GM03348 (cell line): ENCODE measurements around the gene PRRT1B.
A peak's percentile ranks its signal among the peaks of the same experiment; 100 is the strongest.
"Not testable (repeated sequence)": the region's sequence is repeated elsewhere in the genome, so short reads cannot be mapped to it uniquely, and the experiment has no call there.

Source experiments
- DNase-seq: peaks from one replicate; pipeline ENCODE4 v3.0.0; 2012; ENCODE audit warnings: low spot score

PRRT1B gene

DNA sequence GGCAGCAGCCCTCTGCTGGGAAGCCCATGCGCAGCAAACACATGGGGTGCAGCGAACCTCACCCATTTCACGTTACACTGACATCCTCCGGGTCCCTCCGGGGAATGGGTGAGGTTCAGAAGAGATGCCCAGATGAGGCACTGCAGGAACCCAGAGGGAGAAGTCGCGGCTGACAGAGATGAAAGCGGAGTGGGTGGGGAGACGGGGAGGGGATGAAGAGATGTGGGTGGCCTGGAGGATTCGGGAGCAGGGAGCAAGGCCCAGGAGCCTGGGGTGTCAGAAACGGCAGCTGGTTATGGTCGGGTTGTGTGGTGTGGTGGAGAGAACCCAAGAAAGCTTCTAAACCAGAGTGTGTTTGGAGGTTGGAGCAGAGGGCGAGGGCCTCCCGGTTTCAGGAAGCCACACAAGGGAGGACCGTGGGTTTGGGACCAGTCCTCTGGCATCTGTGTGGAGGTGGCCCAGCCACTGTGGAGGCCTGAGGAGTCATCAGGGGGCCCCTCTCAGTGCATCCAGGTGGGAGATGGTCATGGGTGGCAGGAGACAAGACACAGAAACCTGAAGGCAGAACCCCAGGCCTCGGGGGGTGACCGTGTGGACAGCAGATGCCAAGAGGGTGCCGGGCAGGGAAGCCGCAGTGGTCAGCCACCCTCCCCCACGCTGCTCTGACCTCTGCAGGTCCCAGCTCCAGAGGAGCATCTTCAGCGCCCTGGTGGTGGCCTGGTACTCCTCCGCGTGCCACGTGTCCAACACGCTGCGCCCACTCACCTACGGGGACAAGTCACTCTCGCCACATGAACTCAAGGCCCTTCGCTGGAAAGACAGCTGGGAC is 22.9 kb upstream of the PRRT1B start:
- DNase-seq = no peak

DNA sequence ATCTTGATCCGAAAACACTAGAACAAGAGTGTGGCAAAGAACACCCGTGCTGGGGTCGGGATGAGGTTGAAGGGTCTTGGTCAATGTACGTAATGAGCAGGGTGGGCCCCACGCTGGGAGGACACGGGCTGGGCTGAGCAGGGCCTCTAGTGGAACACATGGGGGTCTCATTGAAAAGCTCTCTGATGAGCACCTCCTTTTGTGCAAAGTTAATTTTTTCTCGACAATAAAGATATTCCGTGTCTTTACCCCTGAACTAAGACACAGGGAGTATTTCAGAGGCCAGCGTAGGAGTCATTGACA is 22.3 kb upstream of the PRRT1B start:
- no peak for DNase-seq

DNA sequence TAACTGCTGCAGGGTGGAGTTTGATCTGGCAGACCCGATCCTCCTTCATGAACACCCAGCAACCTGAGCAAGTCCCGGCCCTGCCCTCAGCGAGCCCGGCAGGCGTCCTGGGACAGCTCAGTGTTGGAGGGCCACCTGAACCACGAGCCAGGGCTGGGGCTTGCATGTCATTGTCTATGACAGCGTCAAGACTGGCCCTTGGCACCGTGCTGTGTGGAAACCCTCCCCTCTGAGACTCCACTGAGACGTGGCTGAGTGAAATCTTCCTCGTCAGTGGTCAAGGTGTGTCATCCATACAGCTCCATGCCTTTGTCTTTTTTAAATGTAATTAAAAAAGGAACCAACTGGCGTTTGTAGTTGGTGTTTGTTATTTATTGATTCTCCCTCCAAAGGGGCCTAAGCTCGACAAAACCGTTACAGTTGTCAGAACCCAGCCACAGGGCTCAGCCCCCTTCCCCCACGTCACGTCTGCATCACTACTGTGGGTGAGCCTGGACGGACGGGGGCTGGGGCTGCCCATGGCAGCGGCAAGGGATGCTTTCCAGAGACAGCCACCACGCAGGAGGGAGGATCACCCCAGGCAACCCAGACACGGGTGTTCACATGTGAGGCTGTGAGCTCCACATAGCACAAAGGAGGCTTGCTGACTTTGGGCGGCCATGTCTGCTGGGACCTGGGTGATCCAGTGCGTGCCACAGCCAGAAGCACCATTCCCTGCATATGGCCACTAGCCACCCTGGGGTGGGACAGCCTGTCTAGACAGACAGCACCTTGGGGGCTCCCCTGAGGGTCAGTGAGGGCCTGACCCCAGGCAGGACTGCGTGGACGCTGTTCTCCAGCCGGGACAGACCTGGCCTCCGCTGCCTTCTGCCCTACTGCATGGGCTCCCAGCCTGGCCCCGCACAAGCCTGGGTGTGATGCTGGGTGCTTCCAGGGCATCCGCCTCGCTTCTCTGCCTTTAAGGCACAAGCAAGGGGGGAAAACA is 21.6 kb upstream of the PRRT1B start:
- DNase-seq = no peak

DNA sequence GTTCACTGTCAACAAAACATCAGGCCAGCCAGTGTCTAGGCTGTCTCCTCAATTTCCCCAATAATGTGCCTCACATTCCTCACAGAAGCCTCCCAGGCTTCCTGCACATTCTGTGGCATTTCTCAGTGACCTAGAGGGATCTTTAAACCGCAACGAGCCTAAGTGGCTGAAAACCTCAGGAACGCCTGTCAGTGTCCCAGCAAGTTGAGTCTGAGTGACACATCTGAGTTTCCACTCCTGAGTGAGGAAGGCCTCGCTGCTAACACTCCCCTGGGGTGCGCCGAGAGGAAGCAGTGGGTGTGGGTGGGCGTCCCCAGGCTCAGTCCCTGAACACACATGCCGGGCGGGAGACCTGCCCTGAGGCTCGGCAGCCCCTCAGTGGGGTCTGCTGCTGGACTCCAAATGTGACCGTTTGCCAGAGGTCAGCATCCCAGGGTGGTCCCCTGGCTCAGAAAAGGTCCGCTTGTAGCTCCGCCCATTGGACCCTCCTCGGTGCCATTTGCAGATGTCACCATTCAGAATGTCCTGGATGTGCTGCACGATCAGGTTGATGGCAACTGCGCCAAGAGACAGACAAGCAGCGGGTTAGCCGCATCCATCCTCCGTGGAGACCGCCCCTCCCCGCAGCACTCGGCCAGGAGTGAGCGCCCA is 20.5 kb upstream of the PRRT1B start:
- no peak for DNase-seq

DNA sequence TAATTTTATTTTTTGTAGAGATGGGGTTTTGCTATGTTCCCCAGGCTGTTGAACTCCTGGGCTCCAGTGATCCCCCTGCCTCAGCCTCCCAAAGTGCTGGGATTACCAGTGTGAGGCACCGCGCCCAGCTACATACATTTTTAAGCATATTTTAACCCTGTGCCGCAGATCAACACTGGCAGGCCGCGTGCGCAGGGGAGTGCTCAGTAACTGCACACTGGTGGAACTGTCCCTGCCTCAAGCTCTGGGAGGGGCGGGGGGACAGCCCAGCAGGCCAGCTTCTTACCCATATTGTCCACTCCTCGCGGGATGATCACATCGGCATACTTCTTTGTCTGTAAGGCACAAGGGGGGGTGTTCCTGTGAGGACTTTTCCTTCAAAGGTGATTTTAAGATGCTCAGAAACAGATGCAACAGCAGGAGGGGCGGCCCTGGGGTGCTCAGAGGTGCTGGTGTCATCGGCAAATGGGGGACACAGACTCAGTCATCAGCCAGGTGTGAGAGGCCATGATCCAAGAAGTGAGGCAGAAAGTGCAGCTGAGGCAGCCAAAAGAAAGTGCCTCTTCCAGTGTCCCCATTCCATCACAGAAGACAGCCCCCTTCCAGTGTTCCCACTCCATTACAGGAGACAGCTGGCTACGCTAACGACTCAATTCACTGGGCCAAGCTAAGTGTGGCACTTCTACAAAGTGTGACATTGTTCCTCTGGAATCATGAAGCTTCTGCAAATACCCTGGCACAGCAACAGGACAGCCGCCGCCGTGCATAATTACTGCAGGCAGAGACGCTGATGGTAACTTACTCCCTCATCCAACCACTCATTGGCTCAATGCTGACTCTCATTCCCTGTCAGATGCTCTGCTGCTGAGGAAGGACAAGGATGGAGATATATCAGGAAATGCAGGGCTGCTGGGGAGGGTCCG is 19.4 kb upstream of the PRRT1B start:
- no peak for DNase-seq

DNA sequence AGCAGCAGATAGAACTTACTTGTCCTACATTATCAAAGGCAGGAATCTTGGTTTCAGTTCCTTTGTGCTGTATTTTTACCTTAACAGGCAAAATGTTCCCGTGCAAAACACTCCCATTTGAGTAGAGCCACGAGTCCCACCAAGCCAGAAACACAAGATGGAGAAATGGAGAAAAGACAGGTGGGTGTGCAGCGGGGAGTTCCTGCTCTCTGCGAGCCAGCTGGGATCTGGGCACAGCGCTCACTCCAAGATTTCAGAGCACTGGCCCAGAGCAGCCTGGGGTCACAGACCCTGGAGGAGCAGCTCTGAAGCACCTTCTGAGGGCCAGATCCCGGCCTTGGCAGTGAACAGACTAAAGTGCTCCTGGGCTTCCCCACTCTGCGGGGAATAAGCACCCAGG is 17.1 kb upstream of the PRRT1B start:
- DNase-seq = no peak

DNA sequence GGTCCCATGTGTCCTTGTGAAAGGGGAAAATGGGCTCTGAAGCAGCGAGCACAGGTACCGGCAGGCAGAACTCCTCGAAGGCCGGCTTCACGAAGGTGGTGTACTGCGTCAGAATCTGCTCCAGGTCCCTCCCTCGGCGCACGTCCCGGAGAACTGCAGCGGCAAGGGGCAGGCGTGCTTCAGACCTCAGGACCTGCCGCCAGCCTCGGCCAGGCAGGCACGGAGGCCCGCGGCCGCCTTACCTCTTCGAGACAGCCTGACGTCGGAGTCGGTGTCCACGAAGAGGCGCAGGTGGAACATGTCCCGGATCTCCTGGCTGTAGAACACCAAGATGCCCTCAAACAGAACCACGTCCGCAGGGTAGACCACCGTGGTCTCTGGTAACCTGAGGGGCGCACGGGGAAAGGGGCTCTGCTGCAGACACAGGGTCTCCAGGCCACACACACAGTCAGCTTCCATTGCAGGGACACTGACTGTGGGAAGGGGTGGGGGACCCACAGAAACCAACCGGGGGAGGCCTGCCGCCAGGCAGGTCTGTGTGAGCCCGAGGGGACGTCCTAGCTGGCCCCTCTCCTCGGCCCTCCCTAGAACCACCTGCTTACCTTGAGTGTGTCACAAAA is 16.3 kb upstream of the PRRT1B start:
- DNase-seq = no peak

DNA sequence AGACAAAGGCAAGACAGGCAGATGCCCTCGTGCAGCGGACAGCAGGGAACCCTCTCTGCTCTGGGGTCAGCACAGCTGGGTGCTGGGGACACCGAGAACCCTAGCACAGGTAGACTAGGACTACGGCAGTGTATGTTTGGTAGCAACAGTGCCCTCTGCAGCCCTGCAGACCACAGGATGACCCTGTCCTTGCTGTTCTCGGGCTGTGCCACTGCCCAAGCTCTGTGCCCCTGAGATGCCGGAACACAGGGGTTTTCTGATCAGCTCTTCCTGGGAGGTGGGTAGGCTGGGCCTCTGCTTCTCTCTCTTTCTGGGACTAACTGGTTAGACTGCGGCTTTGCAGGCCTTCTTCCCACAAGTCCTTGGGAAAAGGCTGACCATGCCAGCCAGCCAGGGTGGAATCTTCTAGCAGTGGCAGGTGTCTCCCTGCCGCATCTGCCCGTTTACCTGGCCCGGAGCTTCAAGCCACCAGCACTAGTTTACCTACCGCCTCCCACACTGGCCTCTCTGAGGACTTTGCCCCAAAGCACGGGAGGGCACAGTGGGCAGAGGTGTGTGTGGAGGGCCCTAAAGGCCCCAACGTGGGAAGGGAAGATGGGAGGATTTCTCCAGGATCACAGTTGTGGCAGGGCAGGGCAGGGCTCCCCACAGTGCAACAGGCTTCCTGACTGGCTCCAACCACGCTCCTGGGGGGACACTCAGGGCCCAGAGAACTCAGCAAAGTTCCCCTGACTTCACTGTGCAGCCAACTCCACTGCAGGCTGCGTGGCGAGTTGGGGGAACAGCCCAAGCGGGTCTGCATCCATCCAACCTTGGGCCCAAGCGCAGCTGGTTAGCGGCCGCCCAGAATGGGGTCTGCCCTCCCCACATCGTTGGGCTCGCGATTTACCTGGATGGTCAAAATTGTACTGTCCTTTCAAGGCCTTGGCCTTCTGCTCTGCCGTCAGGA is 15.5 kb upstream of the PRRT1B start:
- DNase-seq = no peak

DNA sequence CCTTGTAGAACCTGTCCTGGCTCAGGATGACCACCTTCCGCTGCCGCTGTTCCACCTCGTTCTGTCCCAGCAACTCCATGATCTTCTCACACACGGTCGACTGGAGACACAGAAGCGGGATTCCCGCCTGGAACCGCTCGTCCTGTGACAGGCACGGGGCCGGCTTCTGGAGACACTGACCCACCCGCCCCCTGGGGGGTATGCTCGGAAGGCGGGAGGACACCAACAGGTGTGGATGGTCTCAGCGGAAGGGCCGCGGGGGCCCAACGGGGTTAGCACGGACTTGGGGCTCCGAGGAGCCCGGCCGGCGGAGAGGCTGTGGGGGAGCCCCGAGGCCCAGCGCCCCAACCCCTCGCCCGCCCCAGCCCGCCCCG is 14.8 kb upstream of the PRRT1B start:
- peak; percentile 77 for DNase-seq

DNA sequence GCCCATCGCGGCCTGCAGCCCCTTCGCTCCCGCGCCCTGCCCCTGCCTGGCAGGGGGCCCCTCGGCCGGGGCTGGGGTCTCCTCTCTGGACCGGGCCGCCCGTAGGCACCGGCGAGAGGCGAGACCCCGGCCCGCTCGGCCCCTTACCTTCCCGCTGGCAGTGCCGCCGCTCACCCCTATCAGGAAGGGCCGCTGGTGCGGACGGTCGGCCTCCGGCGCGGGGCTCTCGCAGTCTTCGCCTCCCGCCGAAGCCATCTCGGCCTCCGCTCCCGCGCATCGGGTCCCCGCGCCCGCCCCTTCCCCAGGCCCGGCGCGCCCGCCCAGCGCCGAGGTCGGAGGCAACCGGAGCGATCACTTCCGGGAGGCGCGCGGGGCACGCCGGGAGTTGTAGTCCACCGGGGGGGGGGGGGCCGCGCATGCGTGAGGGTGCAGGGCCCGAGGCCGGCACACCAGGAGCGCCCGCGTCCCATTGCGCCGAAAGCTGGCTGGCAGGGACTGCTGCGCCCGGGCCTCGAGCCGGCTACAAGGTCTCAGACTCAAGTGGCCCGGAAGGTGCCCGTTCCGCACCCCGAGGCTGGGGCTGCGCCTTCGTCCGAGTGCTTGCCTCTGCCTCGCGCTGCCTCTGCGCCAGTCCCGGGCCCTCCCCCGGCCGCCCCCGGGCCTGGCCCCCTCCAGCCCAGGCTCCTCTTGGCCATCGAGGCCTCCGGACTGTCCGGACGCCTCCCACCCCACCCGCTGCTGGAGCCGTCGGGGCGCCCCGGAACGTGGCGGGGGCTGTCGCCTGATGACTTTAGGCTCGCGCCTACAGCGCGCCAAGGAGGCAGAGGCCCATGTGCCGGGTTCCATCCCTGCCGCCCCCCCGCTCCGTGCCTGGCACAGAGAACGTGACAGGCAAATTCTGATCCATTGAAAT is 14.1 kb upstream of the PRRT1B start, which contains the start of gene UCK1:
Gene UCK1 (minus strand): TSS at position 344 of the 913 bp plus-strand sequence. CDS start 89 bp downstream, at position 255.
- peak; percentile 100 for DNase-seq

DNA sequence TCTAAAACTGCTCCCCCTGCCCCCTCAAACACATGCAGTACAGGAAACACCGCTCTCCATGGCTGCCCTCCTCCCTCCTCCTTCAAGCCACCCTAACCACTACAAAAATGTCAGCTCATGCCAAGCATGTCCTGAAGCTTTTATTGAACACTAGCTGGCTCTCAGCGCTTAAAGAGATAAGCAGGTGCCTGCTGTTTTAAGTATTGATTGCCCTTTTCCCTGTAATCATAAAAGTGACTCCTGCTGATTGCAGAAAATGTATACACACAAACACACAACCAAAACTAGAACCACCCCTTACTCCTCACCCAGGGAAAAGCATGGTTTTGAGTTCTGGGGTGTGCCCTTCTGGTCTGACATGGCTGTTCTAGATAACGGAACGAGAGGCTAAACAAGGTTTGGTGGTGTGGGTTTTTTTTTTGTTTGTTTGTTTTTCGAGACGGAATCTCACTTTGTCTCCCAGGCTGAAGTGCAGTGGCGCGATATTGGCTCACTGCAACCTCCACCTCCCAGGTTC is 10.5 kb upstream of the PRRT1B start:
- no peak for DNase-seq

DNA sequence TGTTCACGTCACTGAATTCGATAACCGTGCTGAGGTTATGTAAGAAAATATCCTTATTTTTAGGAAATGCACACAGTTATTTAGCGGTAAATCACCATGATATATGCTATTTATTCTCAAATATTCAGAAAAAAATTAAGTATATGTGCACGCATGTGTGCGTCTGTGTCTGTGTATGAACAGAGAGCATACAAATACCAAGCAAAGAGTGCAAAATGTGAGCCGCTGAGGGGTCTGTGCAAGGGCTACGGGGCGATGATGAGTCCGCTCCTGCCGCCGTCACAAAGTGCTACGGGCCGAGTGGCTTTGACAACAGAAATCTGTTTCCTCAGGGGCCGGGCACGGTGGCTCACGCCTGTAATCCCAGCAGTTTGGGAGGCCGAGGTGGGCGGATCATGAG is 7.4 kb upstream of the PRRT1B start:
- DNase-seq = no peak

DNA sequence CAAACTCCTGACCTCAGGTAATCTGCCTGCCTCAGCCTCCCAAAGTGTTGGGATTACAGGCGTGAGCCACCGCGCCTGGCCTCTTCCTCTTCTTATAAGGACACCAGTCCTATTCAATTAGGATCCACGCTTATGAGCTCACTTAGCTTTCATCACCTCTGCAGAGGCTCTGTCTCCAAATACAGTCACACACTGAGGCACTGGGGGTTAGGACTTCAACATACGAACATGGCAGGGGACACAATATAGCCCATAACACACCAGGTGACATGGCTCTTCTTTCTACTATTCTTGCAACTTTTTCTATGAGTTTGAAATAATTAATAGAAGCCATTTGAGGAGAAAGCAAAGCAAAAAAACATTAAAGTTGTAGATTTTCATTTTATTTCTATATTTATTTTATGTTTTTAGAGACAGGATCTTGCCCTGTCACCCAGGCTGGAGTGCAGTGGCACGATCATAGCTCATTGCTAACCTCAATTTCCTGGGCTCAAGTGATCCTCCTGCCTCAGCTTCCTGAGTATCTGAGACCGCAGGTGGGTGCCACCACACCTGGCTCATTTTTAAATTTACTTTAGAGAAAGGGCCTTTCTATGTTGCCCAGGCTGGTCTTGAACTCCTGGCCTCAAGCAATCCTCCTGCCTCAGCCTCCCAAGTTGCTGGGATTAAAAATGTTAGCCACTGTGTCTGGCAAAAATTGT is 6.0 kb upstream of the PRRT1B start:
- no peak for DNase-seq

DNA sequence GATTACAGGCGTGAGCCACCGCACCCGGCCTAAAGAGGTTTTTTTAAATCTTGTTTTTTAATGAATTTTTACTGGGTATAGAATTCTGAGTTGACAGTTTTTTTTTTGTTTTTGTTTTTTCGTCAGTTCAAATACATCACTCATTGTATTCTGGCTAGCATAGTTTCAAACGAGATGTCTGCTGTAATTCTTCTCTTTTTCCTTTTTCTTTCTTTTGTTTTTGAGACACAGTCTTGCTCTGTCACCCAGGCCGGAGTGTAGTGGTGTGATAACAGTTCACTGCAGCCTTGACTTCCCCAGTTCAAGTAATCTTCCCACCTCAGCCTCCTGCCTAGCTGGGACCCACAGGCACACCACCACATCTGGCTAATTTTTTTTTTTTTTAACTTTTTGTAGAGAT is 2.2 kb upstream of the PRRT1B start:
- DNase-seq = no peak

DNA sequence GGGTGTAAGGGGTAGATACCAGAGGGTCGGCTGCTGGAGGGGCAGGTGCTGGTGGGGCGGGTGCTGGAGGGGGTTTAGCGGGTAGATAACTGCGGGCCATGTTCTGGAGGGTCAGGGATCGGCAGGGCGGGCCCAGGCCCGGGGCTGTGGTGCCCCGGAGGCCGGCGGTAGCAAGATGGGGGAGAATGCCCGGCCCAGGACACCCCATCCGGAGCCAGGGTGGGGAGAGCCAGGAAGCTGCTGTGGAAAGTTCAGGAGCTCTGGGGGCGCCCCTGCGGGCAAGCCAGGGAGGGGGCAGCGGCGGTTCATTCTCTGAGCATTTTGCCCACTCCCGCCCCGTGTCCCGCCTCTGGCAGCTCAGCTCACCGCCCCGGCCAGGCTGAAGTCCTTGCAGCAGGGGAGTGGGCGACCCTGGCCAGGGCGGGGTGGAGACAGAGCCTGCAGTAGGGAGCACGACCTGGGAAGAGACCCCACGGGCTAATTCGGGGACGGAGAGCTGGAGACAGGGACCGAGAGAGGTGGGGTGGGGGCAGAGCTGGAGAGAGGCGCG is 538 bp downstream of the PRRT1B start:
- DNase-seq = no peak

DNA sequence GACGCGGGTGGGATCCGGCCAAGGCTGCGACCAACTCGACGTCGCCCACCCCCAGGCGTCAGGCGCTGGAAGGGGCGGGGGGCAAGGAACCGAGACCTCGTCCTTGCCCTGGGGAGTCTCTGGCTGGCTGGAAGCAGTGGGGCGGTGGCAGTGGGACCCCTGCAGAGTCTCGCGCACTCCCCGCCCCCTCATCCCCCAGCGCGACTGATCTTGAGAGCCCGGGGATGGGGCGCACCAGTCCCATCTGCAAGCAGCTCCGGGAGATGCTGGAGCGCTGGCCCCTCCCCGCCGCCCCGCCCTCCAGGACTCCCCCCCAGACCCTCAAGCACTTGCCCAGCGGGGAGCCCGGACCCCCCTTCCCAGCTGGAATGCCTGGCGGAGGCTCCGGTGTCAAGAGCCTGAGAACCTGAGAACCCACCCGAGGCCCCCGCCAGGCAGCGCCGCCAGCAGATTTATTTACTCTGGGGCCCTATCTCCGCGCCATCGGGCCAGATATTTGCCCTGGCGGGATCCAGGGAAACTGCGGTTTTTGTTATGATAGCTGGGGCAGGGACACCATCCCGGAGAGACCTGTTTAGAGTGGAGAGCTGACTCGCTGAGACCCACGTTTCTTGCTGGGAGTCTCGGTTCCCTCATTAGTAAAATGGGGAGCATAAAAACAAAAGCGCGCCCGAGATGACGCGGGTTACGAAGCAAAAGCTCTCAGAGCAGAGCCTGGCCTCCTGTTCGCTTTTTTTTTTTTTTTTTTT is 1.2 kb downstream of the PRRT1B start:
- DNase-seq = peak; percentile 56

DNA sequence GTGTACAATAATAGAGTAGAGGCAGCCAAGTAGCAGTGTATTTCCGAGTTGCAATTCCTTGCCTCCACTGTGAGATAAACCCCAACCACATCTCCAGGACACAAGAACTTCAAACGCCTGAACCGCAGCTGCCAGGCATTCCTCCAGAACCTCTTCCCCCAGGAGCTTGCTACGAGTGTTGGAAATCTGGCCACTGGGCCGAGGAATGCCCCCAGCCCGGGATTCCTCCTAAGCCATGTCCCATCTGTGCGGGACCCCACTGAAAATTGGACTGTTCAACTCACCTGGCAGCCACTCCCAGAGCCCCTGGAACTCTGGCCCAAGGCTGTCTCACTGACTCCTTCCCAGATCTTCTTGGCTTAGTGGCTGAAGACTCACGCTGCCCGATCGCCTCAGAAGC is 3.9 kb downstream of the PRRT1B start:
- not testable (repeated sequence) for DNase-seq
